RWPE2 (cell line): ENCODE results near the gene CAPZA1.

Source experiments
- ATAC-seq: fragments of 200-7000 bp; cut with Tn5 transposase; 3 replicates; pipeline ENCODE4 v1.9.1; 2021; ENCODE audit warnings: low read depth
- DNase-seq: peaks from one replicate; pipeline ENCODE4 v3.0.0-alpha.2; 2020; ENCODE audit warnings: low spot score
- H3K27ac ChIP-seq: fragments of 450-650 bp; 2 replicates; pipeline ENCODE4 v1.5.1; 2017; ENCODE audit warnings: mild to moderate bottlenecking; ENCODE audit not compliant: poor library complexity, severe bottlenecking
- H3K27me3 ChIP-seq: fragments of 250-450 bp; sonication (Bioruptor Pico); 2 replicates; pipeline ENCODE4 v1.5.1; 2021; ENCODE audit warnings: mild to moderate bottlenecking, moderate library complexity; ENCODE audit not compliant: insufficient read depth, poor library complexity, severe bottlenecking
- H3K36me3 ChIP-seq: fragments of 250-450 bp; sonication (Bioruptor Pico); 2 replicates; pipeline ENCODE4 v1.5.1; 2020; ENCODE audit warnings: low read depth, mild to moderate bottlenecking, moderate library complexity
- H3K4me1 ChIP-seq: fragments of 250-450 bp; sonication (Bioruptor Pico); 2 replicates; pipeline ENCODE4 v1.5.1; 2021; ENCODE audit warnings: mild to moderate bottlenecking, moderate library complexity; ENCODE audit not compliant: insufficient read depth, poor library complexity, severe bottlenecking
- H3K4me3 ChIP-seq: fragments of 250-450 bp; sonication (Bioruptor Pico); 2 replicates; pipeline ENCODE4 v1.5.1; 2021; ENCODE audit warnings: mild to moderate bottlenecking, moderate library complexity; ENCODE audit not compliant: severe bottlenecking
- H3K9me3 ChIP-seq: fragments of 250-450 bp; sonication (Bioruptor Pico); 2 replicates; pipeline ENCODE4 v1.5.1; 2021; ENCODE audit warnings: mild to moderate bottlenecking, moderate library complexity; ENCODE audit not compliant: severe bottlenecking
- CTCF ChIP-seq: fragments of 450-650 bp; IDR thresholded peaks from one replicate; pipeline ENCODE4 v1.5.1; 2017; ENCODE audit warnings: mild to moderate bottlenecking, moderate library complexity; ENCODE audit not compliant: poor library complexity, severe bottlenecking

Gene CAPZA1

GRCh38 chr1:112702067-112702395 lies 82.4 kb downstream of the CAPZA1 start:
- peaks cover 38% of the 10 kb centered on the region for H3K4me1 ChIP-seq
- peaks cover 64% of the 10 kb centered on the region for H3K36me3 ChIP-seq
- no peak for DNase-seq
- H3K9me3 ChIP-seq, result no peaks in the 10 kb centered on the region
- H3K4me3 ChIP-seq, result no peak overlapping the region
- H3K27me3 ChIP-seq, result no peaks in the 10 kb centered on the region
- peak overlapping the region; percentile 92 for H3K27ac ChIP-seq
- no peak for ATAC-seq
- TF ChIP-seq CTCF, result no peak

DNA sequence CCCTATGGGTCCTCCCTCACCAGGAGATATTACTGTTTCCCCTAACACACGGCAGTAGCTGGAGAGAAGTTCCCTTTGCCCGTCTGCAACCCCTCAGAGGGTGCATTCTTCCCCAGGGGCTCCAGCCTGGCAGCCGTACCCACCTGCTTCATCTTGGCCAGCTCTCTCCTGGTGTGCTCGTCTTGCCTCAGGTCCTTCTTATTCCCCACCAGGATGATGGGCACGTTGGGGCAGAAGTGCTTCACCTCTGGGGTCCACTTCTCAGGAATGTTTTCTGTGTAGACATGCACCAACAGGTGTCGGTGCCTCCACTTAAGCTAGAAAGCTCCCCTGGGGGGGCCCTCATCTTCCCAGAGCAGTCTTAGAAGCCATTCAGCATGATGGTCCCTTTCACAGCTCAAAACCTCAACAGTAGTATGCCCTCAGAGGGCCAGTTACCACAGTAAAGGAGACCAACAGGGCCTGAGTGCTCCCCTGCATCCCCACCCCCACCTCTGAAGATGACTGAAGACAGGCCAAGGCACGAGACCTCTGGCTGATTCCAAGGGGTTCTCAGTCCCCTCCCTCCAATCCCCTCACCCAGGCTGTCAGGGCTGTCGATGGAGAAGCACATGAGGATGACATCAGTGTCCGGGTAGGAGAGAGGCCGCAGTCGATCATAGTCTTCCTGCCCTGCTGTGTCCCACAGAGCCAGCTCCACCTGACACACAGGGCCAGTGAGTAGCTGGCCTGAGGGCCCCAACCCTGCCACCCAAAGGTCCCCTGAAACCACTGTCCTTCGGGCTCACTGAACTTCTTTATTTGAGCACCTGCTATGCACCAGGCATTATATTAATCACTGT lies 83.0 kb downstream of the CAPZA1 start:
- Histone ChIP-seq H3K4me1 (peaks cover 38% of the 10 kb centered on the region), H3K36me3 (peaks cover 64% of the 10 kb centered on the region), H3K27me3 (no peaks in the 10 kb centered on the region), H3K4me3 (no peak overlapping the region), H3K9me3 (no peaks in the 10 kb centered on the region), H3K27ac (peak overlapping the region; percentile 92)
- DNase-seq (no peak), ATAC-seq (no peak)
- no peak for TF ChIP-seq CTCF

DNA sequence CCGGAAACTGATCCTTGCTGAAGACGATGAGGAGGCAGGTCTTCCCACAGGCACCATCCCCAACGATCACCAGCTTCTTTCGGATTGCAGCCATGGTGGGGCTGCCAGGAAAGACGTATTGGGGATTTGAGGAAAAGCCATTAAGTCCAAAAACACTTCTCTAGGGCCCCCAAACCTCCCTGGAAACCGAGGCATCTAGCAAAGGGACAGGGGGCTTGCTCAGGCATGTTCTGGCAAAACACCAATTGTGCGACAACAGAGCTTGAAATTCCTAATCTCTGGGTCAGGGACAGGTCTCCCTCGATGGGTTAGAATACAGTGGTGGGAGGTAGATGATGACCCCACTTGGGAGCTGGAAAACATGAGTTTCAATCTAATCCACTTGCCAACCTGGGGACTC lies 84.1 kb downstream of the CAPZA1 start:
- Histone ChIP-seq H3K36me3 (peaks cover 55% of the 10 kb centered on the region), H3K4me1 (peaks cover 38% of the 10 kb centered on the region), H3K27me3 (no peaks in the 10 kb centered on the region), H3K9me3 (no peaks in the 10 kb centered on the region), H3K4me3 (no peak overlapping the region), H3K27ac (peak overlapping the region; percentile 92)
- DNase-seq (no peak), ATAC-seq (no peak)
- TF ChIP-seq CTCF, result no peak

DNA sequence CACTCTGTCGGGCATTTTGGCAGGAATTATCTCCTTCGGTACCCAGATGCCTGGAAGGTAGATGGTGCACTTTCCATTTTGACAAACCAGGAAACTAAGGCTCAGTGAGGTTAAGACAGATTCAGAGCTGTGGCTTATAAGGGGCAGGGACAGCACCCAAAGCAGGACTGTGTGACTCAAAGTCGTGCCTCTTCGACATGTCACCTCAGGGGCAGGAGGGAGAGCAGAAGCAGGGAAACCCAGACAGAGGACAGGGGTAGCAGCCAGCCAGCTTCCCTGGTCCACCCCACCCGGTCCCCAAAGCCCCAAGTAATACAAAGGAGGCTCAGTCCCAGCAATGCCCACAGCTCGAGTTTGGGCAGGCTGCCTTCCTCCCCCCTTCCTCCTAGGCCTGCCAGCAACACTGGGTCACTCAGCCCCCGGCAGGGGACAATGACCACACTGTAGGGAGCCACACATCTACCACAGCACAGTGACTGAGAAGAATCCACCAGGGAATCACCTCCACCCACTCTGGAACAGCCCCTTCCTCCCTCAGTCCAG lies 84.8 kb downstream of the CAPZA1 start:
- peaks cover 34% of the 10 kb centered on the region for H3K4me1 ChIP-seq
- TF ChIP-seq CTCF, result no peak
- DNase-seq (no peak), ATAC-seq (no peak)
- peak overlapping the region; percentile 92 for H3K4me3 ChIP-seq
- no peaks in the 10 kb centered on the region for H3K9me3 ChIP-seq
- H3K36me3 ChIP-seq, result peaks cover 47% of the 10 kb centered on the region
- H3K27ac ChIP-seq, result peak overlapping the region; percentile 92
- no peaks in the 10 kb centered on the region for H3K27me3 ChIP-seq

- no peak for TF ChIP-seq CTCF
- Histone ChIP-seq H3K36me3 (peaks cover 41% of the 10 kb centered on the region), H3K27ac (peak overlapping the region; percentile 92), H3K4me3 (peak overlapping the region; percentile 92), H3K9me3 (no peaks in the 10 kb centered on the region), H3K27me3 (no peaks in the 10 kb centered on the region), H3K4me1 (peaks cover 32% of the 10 kb centered on the region)
- peak; percentile 97 for DNase-seq
- peak; percentile 67 for ATAC-seq
Measured at GRCh38 chr1:112704934-112705627, 85.4 kb downstream of the CAPZA1 start.
